Measurements from ENCODE around the gene NR1D2.

The NR1D2 gene

DNA sequence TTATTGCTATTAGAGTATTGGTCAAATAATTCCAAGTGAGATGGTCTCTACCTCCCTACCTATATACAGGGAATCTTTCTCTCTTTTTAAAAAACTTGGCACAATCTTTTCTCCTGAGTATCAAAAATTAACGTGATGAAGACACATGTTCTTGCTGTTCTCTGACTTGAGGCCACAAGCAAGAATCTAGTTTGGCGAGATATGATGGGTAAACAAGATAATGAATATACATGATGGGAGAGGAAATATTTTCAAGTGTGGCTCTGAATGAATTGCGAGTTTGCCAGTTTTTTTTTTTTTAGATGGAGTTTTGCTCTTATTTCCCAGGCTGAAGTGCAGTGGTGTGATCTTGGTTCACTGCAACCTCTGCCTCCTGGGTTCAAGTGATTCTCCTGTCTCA, 11.6 kb downstream of the NR1D2 start:
- no peak for DNase-seq
- no peaks in the 10 kb centered on the region for H3K36me3 ChIP-seq
- no peaks in the 10 kb centered on the region for H3K4me1 ChIP-seq
- TF ChIP-seq, protein P1, sequence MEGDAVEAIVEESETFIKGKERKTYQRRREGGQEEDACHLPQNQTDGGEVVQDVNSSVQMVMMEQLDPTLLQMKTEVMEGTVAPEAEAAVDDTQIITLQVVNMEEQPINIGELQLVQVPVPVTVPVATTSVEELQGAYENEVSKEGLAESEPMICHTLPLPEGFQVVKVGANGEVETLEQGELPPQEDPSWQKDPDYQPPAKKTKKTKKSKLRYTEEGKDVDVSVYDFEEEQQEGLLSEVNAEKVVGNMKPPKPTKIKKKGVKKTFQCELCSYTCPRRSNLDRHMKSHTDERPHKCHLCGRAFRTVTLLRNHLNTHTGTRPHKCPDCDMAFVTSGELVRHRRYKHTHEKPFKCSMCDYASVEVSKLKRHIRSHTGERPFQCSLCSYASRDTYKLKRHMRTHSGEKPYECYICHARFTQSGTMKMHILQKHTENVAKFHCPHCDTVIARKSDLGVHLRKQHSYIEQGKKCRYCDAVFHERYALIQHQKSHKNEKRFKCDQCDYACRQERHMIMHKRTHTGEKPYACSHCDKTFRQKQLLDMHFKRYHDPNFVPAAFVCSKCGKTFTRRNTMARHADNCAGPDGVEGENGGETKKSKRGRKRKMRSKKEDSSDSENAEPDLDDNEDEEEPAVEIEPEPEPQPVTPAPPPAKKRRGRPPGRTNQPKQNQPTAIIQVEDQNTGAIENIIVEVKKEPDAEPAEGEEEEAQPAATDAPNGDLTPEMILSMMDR (IDR thresholded peaks at IDR 0.05; ENCODE audit: low read depth, low read length): no peak
- H3K4me3 ChIP-seq (ENCODE audit: low read depth, low read length): no peak overlapping the region
- H3K27me3 ChIP-seq: no peaks in the 10 kb centered on the region
- no peaks in the 10 kb centered on the region for H3K9me3 ChIP-seq

DNA sequence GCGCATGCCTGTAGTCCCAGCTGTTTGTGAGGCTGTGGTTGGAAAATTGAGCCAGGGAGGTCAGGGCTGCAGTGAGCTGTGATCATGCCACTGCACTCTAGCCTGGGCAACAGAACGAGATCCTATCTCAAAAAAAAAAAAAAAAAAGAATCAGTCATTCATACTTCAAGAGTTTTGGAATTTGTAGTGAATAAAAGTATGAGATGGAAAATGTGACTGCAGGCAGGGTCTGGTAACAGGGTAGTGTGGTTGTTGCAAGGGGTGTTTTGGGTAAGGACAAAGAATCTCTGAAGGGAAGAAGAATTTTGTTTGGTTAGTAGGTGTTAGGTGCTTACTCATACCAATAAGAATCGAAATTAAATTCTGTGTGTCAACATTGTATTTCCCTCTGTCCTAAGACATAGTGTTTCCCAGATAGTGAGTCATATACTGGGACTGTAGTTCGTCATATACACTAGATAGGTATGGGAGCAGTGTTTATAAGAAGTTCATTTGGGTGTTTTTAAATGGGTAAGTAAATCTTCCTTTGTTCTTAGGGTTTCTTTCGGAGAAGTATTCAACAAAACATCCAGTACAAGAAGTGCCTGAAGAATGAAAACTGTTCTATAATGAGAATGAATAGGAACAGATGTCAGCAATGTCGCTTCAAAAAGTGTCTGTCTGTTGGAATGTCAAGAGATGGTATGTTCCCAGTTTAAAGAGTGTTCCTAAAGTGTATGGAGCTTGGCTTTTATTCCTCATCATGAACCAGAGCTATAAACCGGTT, 14.2 kb downstream of the NR1D2 start:
- H3K36me3 ChIP-seq: no peaks in the 10 kb centered on the region
- H3K4me3 ChIP-seq (ENCODE audit: low read depth, low read length): no peak overlapping the region
- DNase-seq: no peak
- H3K27me3 ChIP-seq: no peaks in the 10 kb centered on the region
- no peaks in the 10 kb centered on the region for H3K9me3 ChIP-seq
- TF ChIP-seq, protein P1 (IDR thresholded peaks at IDR 0.05; ENCODE audit: low read depth, low read length): no peak
- H3K4me1 ChIP-seq: no peaks in the 10 kb centered on the region

DNA sequence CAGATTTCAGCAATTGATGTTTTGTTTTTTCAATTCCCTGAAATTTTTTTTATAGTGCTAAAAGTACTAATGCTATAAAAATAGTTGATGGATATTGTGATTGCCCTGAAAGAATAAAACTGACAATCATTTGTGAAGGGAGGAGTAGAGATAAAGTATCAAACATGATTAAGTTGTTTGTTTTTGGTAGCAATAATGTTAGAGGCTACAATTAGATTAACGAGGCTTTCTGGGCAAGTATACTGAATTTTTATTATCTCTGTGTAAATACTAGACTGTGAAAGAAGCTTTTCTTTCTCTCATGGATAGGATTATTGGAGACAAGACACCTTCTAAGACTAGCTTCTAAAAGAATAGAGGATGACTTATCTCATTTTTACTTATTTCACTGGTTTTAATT, 15.6 kb downstream of the NR1D2 start:
- H3K4me3 ChIP-seq (ENCODE audit: low read depth, low read length): no peak overlapping the region
- DNase-seq: no peak
- H3K27me3 ChIP-seq: no peaks in the 10 kb centered on the region
- H3K4me1 ChIP-seq: no peaks in the 10 kb centered on the region
- peaks cover under 1% of the 10 kb centered on the region; the same call in 1 of the 2 replicates for H3K36me3 ChIP-seq
- H3K9me3 ChIP-seq: no peaks in the 10 kb centered on the region
- TF ChIP-seq, protein P1 (IDR thresholded peaks at IDR 0.05; ENCODE audit: low read depth, low read length): no peak

DNA sequence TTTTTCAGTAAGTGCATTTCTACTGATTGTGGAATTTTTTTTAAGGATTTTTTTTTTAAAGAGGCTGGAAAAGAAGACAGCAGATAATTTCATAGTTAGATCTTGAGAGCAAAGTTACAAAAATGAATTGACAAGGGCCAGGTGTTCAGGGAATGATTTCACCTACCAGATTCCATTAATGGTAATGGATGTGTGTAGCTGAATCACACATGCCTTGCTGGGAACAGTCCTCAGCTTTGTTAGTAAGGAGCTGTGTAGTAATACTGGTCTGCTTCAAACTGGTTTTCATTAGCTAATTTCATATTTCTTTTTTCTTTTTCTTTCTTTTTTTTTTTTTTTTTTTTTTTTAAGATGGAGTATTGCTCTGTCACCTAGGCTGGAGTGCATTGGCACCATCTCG, 16.0 kb downstream of the NR1D2 start:
- Histone ChIP-seq H3K4me3 (ENCODE audit: low read depth, low read length) (no peak overlapping the region), H3K9me3 (no peaks in the 10 kb centered on the region), H3K27me3 (no peaks in the 10 kb centered on the region), H3K4me1 (no peaks in the 10 kb centered on the region), H3K36me3 (peaks cover 3% of the 10 kb centered on the region; the same call in 1 of the 2 replicates)
- no peak for DNase-seq
- TF ChIP-seq, protein P1 (IDR thresholded peaks at IDR 0.05; ENCODE audit: low read depth, low read length): no peak

DNA sequence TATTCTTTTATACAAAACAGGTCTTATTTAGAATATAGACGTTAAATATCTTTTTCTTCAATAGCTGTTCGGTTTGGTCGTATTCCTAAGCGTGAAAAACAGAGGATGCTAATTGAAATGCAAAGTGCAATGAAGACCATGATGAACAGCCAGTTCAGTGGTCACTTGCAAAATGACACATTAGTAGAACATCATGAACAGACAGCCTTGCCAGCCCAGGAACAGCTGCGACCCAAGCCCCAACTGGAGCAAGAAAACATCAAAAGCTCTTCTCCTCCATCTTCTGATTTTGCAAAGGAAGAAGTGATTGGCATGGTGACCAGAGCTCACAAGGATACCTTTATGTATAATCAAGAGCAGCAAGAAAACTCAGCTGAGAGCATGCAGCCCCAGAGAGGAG, 16.8 kb downstream of the NR1D2 start:
- TF ChIP-seq, protein P1 (IDR thresholded peaks at IDR 0.05; ENCODE audit: low read depth, low read length): no peak
- no peaks in the 10 kb centered on the region for H3K27me3 ChIP-seq
- no peak overlapping the region for H3K4me3 ChIP-seq (ENCODE audit: low read depth, low read length)
- DNase-seq: no peak
- H3K36me3 ChIP-seq: peaks cover 3% of the 10 kb centered on the region; the same call in 1 of the 2 replicates
- no peaks in the 10 kb centered on the region for H3K4me1 ChIP-seq
- H3K9me3 ChIP-seq: no peaks in the 10 kb centered on the region

DNA sequence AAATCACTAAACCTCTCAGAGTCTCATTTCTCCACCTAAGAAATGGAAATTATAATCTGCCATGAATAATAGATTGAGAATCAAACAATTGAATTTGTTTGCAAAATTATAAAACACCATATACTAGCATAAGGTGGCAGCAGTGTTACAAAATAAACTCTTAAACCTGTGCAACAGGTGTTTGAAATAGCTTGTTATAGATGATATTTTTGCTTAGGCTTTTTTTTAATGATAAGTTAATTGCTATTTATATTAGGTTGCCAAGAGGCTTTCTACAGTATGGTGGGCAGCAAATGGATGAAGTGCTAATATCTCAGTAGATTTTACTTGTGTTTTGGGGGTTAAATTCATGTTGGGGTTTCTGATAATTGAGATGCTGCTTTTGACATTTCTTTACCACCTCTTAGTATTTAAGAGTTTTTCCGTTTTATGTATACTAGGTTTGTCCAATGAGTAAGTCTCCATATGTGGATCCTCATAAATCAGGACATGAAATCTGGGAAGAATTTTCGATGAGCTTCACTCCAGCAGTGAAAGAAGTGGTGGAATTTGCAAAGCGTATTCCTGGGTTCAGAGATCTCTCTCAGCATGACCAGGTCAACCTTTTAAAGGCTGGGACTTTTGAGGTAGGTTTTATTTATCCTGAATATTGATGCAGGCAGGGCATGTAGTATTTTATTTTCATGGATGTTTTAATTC, 19.6 kb downstream of the NR1D2 start:
- peaks cover 3% of the 10 kb centered on the region; the same call in 1 of the 2 replicates for H3K36me3 ChIP-seq

More for the DNA sequence above, 19.6 kb downstream of the NR1D2 start:
- H3K4me1 ChIP-seq: no peaks in the 10 kb centered on the region
- H3K27me3 ChIP-seq: no peaks in the 10 kb centered on the region
- H3K4me3 ChIP-seq (ENCODE audit: low read depth, low read length): no peak overlapping the region
- no peaks in the 10 kb centered on the region for H3K9me3 ChIP-seq
- no peak for DNase-seq
- TF ChIP-seq, protein P1 (IDR thresholded peaks at IDR 0.05; ENCODE audit: low read depth, low read length): no peak

Data from BE2C (cell line).